Measurements from ENCODE around the gene PLXNA2. TPM values are rescaled to one million over a fixed set of nuclear protein-coding genes. Genes with fewer than 3 reads are reported as not detected.
A peak's percentile ranks its signal among the peaks of the same experiment; 100 is the strongest.

The PLXNA2 gene
- total and polyA plus RNA-seq, 11 donors, result 9.2 to 28.2 (median 18.0) TPM

GRCh38 chr1:208245185-208245705 lies 1.1 kb upstream of the PLXNA2 start:
- Histone ChIP-seq H3K4me3 (peak overlapping the region in 11 of 12 donors; percentile 66 to 98 (median 88)), H3K9me3 (no peaks in the 10 kb centered on the region), H3K36me3 (no peaks in the 10 kb centered on the region), H3K4me1 (peaks cover 0 to 53% (median 29%) of the 10 kb centered on the region in 12 donors), H3K27me3 (peaks cover 0 to 14% (median 0%) of the 10 kb centered on the region in 9 donors), H3K27ac (peak overlapping the region; percentile 74 to 98 (median 92))
- peak; percentile 73 to 87 (median 78) for ATAC-seq
- peak; percentile 89 to 95 (median 91) for DNase-seq
- WGBS, 4 donors, result 7 to 9% (median 8%) methylated on average over 14 to 22 of the region's 22 CpGs
- intact Hi-C loops (cut with DNase I), result loop anchor here (1.0 to 10.0 kb wide), 15 partner anchors 112 to 360 kb away; no protein-coding TSS in a partner anchor
- TF ChIP-seq POLR2A (IDR thresholded peaks at IDR 0.05) (no peak), CTCF (IDR thresholded peaks at IDR 0.05) (peak; percentile 76 to 93 (median 83))

GRCh38 chr1:208243527-208243966 lies 637 bp downstream of the PLXNA2 start:
- ATAC-seq, result peak in 2 of 4 donors; percentile 25 to 45
- DNase-seq, result peak in 1 of 5 donors; percentile 40
- TF ChIP-seq POLR2A (IDR thresholded peaks at IDR 0.05), result no peak
- no peak for TF ChIP-seq CTCF (IDR thresholded peaks at IDR 0.05)
- Histone ChIP-seq H3K27me3 (peaks cover 0 to 14% (median 0%) of the 10 kb centered on the region in 9 donors), H3K36me3 (no peaks in the 10 kb centered on the region), H3K4me1 (peaks cover 0 to 67% (median 41%) of the 10 kb centered on the region in 12 donors), H3K4me3 (peak overlapping the region; percentile 66 to 98 (median 88)), H3K27ac (peak overlapping the region; percentile 74 to 98 (median 92)), H3K9me3 (no peaks in the 10 kb centered on the region)
- WGBS, 4 donors, result 0 to 1% (median 0%) methylated on average over 47 to 54 of the region's 54 CpGs
- intact Hi-C loops (cut with DNase I), result loop anchor here in 6 of 10 donors (5.0 to 10.0 kb wide), 5 partner anchors 41 to 359 kb away; no protein-coding TSS in a partner anchor

GRCh38 chr1:208242941-208243526 lies 1.1 kb downstream of the PLXNA2 start:
- Histone ChIP-seq H3K4me1 (peaks cover 0 to 68% (median 45%) of the 10 kb centered on the region in 12 donors), H3K36me3 (no peaks in the 10 kb centered on the region), H3K9me3 (no peaks in the 10 kb centered on the region), H3K27me3 (peaks cover 0 to 14% (median 0%) of the 10 kb centered on the region in 9 donors), H3K4me3 (peak overlapping the region; percentile 66 to 98 (median 88)), H3K27ac (peak overlapping the region; percentile 74 to 98 (median 92))
- TF ChIP-seq CTCF (IDR thresholded peaks at IDR 0.05) (peak in 5 of 12 donors; percentile 11 to 36 (median 24)), POLR2A (IDR thresholded peaks at IDR 0.05) (peak in 1 of 2 donors; percentile 14)
- ATAC-seq (peak in 2 of 4 donors; percentile 52 to 58), DNase-seq (peak in 2 of 5 donors; percentile 43 to 72)
- intact Hi-C loops (cut with DNase I), result loop anchor here in 6 of 10 donors (5.0 to 10.0 kb wide), 5 partner anchors 41 to 358 kb away; no protein-coding TSS in a partner anchor
- WGBS, 4 donors, result 1 to 5% (median 2%) methylated on average over 9 to 54 of the region's 54 CpGs

GRCh38 chr1:208242146-208242545 lies 2.0 kb downstream of the PLXNA2 start:
- Histone ChIP-seq H3K9me3 (no peaks in the 10 kb centered on the region), H3K4me3 (peak overlapping the region in 11 of 12 donors; percentile 66 to 98 (median 88)), H3K36me3 (peaks cover 0 to 6% (median 0%) of the 10 kb centered on the region in 9 donors), H3K27ac (peak overlapping the region in 11 of 12 donors; percentile 31 to 98 (median 92)), H3K4me1 (peaks cover 0 to 71% (median 50%) of the 10 kb centered on the region in 12 donors), H3K27me3 (peaks cover 0 to 14% (median 0%) of the 10 kb centered on the region in 9 donors)
- no peak for DNase-seq
- intact Hi-C loops (cut with DNase I), result loop anchor here in 6 of 10 donors (5.0 to 10.0 kb wide), 5 partner anchors 40 to 357 kb away; no protein-coding TSS in a partner anchor
- no peak for ATAC-seq
- no peak for TF ChIP-seq CTCF (IDR thresholded peaks at IDR 0.05)
- no peak for TF ChIP-seq POLR2A (IDR thresholded peaks at IDR 0.05)
- WGBS, 4 donors, result 56 to 72% (median 59%) methylated on average over 3 of the region's 3 CpGs
